HT-29 (cell line): ENCODE measurements around the gene GTF2A1L. TPM values are rescaled to one million over a fixed set of nuclear protein-coding genes. Genes with fewer than 3 reads are reported as not detected.
"Not testable (repeated sequence)": the region's sequence is repeated elsewhere in the genome, so short reads cannot be mapped to it uniquely, and the experiment has no call there.

ENCODE experiments used
- DNase-seq: peaks from one replicate; pipeline ENCODE4 v3.0.0-alpha.2; 2015; ENCODE audit warnings: low spot score
- total RNA-seq: library from RNA; depleted of rRNA; stranded (reverse); fragments of >200 nt; shearing (Covaris generic); gene quantifications from 2 replicates; pipeline ENCODE4 v1.2.3, GENCODE V29; 2014

The GTF2A1L gene
- total RNA-seq, 1 experiment from 2014 or later = not detected

DNA sequence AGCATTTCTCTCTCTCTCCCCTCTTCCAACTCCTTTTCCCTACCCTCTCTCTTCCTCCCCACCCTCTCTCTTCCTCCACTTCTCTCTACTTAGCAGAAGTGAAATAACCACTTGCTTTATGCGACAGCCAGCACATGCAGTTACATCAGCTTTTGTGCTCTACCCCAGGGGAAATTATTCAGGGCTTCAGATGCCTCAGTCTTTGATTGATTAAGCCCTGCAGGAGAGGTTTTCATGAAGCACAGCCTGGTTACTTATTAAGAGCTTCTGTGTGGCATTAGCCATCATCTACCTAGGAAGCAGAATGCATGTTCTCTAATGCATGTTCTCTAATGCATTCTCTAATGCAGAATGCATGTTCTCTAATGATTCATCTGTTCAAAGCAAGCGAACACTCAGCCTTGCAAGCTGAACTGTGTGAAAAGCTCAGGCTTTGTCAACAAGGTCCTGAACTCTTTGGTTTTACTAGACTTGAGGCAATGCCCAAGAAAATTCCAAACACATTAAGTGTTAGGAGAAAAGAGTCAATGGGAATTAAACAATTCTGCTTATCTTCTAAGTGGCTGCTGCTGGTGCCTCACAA lies 81.8 kb downstream of the GTF2A1L start:
- no peak for DNase-seq

DNA sequence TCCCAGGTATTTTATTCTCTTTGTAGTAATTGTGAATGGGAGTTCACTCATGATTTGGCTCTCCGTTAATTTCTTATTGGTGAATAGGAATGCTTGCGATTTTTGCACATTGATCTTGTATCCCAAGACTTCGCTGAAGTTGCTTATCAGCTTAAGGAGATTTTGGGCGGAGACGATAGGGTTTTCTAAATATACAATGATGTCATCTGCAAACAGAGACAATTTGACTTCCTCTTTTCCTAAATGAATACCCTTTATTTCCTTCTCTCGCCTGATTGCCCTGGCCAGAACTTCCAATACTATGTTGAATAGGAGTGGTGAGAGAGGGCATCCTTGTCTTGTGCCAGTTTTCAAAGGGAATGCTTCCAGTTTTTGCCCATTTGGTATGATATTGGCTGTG lies 86.0 kb downstream of the GTF2A1L start:
- not testable (repeated sequence) for DNase-seq

DNA sequence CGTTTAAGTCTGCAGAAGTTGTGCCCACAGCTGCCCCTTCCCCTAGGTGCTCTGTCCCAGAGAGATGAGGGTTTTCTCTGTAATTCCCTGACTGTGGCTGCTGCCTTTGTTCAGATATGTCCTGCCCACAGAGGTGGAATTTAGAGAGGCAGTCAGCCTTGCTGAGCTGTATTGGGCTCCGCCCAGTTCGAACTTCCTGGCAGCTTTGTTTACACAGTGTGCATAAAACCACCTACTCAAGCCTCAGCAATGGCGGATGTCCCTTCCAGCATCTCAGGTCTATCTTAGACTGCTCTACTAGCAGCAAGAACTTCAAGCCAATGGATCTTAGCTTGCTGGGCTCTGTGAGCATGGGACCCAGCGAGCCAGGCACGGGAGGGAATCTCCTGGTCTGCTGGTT lies 89.8 kb downstream of the GTF2A1L start:
- peak; percentile 65 for DNase-seq

DNA sequence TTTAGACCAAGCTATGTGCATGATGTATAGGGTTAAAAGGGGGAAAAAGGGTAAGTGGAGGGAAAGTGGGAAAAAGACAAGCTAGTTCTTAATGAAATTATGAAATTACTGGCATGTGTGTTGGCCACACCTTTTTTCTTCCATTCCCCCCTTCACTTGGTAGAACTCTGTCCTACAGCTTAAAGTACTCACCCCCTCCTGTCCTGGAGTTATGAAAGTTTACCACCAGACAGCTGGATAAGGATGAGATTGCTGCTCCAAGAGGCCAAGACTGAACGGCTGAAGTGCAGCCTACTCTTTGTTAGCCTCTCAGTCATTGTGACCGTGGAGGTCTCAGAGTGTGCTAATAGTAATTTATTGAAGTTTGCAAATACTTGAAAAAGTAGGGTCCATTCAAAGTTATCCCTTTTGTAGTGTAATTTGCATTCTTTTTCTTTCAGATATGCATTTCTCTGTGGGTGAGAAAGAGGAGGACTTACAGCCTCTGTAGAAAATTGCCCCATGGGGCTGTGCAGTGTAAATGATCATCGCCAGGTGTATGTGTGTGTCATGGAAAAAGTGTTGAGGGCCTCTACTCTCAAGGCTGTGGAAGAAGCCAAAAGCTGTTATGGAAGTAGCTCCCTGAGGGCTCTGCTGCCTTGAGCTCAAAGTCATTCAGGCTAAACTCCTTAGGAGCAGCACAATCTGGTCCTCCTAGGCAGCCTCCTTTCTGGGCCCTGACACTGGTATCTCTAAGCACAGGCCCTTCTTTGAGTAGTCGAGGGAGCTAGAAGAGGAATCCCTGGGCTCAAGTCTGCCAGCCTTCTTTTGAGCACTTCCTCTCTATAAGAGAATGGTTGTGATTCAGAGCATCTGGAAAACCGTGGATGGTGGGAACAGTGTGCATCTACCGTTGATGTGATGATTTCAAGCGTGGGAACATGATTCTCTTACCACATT lies 91.7 kb downstream of the GTF2A1L start:
- DNase-seq = no peak

DNA sequence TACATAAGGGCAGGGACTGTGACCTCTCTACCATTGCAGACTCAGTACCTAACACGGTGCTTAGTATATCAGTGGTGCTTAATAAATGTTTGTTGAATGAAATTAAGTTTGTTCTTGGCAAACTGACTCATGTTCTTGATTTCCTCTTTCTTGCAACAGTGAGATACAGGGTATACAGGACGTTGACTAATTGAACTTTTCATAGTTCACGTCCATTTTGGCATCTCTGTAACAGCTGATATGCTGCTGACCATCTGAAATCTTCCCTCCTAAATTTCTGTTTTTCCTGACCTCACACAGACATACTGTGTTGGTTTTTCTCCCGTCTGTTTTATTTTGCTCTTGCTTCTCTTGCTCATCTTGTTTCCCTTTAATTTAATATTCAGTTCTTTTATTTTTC lies 93.7 kb downstream of the GTF2A1L start:
- DNase-seq = no peak

DNA sequence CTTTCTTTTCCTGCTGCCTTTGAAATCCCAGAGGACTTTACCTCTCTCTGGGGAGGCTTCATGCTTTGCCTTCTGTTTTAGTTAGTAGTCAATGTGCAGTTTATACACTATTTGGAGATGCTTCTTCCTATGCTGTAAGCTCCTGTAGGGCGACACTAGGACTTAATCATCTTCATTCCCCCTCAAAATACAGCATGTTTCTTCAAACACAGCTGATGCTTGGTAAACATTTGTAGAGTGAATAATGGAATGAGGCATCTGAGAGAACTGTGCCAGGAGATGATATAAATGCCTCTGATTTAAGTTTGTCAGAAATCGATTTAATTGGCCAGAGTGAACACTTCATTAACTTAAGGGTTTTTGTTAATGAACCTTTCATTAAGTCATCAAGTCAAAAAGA lies 94.5 kb downstream of the GTF2A1L start:
- no peak for DNase-seq

DNA sequence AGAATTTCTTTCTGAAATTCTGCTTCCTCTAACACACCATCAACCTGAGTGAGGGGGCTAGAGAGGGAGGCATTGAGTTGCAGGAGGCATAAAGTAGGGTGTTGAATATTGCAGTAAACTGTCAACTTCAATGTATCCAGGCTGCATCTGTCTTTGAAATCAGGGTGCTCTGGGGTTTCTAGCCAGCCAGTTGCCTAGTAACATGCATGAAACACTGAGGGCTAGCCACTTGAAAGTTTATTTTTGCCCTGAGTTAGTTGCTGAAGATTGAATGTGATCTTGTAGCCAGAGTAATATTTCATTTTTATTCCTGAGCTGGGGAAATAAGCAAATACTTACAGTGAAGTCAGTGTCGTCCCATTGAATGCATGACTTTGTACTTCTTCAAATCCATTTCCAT lies 96.0 kb downstream of the GTF2A1L start:
- DNase-seq = no peak

DNA sequence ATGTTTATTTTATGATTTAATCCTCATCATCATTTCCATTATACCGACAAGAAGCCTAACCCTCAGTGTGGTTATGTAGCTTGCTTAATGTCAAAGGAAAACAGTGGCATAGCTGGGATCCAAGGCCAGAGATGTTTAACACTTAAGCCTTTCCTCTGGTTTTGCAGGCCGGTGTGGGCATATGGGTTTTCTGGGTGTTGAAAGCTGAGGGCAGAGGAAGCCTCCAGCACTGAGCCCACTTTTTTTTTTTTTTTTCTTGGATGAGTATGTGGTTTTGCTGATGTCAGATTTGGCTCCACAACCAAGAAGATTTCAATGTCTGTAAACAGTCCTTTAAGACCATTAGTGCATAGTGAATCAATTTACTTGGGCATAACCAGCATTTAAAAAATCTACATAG lies 96.6 kb downstream of the GTF2A1L start:
- DNase-seq = no peak

DNA sequence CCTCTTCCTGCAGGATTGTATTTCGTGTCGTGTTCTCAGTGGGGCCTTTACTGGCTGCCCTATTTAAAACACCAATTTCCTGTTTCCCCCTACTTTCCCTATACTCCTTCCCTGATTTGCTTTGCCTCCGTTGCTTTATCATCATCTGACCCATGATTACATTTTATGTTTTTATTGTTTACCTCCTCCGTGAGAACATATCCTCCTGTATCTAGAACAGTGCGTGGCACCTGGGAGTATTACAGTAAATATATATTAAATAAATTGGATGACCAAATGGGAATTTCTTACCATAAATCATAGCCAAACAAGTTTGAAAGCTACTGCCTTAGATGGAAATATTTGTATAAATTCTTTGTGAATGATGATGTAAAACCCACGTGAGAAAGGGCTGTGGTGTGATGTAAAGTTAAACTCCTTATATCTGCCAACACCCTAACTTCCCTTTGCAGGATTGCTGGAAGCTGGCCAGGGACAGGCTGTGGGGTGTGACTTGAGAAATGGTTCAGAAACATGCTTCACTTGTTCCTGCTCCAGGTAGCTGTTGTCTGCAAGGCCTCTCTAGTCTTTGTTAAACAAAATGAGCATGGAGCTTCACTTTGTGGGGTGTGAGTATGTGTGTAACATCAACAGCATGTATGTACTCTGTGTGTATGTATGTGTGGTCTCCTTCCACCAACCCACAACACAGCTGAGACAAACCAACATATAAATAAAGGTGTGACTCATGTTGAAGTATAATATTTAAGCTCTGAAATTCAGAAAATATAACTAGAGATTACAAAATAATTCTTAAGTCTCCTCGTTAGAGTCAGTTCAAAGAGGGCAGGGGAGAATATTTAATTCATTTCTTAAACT lies 97.6 kb downstream of the GTF2A1L start:
- no peak for DNase-seq

DNA sequence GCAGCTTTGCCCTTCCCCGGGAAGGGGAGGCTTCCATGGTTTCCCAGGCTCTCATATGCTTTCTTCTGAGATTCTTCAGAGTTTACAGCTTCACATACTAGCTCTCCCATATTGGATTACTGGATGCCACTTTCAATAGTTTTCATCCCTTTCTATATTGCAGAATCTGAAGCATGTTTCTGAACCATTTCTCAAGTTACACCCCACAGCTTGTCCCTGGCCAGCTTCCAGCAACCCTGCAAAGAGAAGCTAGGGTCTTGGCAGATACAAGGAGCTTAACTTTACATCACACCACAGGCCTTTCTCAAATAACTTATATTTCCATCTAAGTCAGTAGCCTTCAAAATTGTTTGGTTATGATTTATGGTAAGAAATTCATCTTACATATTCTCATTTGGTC lies 98.3 kb downstream of the GTF2A1L start:
- no peak for DNase-seq

DNA sequence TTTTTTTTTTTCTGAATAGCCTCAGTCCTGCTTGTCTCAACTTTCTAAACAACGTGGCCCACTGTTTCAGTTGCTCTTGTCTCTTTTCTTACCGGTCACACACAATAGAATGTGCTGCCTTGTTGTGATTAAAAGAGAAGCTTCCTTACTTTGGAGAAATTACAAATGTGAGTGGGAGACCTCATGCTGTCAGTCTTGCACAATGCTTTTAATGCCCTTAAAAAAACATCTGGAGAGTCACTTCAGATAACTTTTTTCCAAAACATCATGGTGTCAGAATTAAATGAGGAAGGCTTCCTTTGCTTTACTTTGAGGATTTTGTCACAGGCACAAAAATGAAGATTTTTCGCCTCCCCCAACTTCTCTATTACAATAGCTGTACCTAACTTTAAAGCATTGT lies 100.2 kb downstream of the GTF2A1L start:
- DNase-seq = no peak

DNA sequence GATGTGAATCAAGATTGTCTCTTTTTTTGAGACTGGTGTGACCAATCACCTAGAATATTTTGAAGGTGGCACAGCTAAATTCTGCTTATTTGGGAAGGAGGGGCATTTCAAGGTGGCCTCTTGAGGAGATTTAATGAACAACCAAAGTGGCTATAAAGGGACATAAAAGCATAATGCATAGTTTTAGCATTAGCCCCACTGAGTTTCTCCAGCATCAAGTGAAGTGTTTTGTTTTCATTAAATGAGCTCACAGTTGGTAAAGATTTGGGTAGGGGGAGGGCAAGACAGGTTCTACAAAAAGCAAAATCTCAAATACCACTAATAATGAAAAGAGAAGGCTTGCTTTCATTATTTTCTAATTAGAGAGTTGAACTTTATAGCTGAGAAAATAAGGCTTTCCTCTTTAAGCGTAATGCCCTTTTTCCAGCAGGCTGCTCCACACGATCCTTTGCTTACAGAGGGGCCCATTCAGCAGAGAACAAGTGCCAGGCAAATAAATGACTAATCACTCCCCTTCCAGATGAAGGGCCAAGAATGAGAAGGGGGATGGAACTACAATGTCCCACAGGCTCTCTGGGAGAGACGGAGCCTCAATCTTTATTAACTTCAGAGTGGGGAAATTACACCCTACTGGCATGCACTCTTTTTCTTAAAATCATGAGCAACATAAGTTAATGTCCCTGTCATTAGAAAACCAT lies 102.0 kb downstream of the GTF2A1L start:
- no peak for DNase-seq

DNA sequence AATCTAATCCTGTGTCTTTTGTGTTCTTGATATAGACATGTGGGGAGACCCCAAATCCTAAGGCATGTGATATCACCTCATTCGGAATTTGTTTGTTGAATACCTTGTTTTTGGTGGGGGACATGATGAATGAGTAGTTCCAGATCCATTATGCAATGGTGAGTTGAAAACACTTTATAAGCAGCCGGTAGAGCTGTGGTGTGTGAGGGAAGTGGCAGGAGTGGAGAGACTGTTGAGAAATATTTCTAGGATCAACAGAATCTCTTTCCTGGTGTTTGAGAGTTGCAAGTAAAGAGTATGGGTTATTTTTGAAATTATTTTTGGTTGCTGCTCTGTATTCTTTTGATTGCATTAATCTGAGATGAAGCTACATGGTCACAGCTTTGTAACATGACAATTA lies 103.5 kb downstream of the GTF2A1L start:
- DNase-seq = no peak

DNA sequence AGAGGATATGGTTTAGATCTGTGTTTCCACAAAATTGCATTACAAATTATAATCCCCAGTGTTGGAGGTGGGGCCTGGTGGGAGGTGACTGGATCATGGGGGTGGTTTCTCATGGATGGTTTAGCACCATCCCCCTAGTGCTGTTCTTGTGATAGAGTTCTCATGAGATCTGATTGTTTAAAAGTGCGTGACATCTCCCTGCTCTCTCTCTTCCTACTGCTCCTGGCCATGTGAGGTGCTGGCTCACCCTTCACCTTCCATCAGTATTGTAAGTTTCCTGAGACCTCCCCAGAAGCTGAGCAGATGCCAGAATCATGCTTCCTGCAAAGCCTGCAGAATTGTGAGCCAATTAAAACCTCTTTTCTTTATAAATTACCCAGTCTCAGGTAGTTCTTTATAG lies 104.7 kb downstream of the GTF2A1L start:
- no peak for DNase-seq

DNA sequence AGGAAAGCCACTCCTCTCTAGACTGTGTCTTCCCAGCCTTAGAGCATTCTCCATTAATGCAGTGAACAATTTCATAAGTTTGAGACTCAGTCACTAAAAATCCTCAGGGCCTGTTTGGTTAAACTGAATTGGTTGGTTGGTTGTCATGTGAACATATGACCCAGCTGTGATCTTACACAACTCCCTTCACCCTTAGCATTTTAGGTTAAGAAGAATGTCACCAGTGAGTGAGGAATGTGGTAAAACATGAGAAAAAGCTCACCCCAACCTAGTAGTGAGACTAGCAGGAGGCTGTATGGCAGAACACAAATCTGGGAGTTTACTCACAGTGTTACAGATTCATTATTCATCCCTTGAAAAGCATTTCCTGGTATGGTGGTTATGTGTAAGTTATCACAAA lies 105.5 kb downstream of the GTF2A1L start:
- no peak for DNase-seq

DNA sequence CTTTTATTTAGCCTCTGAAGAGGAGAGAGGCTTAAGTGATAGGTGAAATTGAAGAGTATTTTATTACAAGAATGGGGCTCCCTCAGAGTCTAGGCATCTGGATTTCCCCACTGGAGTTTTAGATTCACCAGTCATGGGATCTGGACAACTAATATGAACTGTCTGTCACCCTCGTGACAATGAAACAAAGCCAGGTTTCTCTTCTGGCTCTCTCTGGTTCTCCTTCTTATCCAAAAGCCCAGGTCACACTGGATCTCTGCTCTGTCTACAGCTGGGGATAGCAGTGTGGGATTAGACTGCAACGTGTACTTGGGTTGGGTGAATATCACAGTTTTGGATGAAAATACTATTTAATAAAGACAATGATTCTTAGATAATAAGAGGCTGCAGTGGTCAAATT lies 106.6 kb downstream of the GTF2A1L start:
- DNase-seq = no peak

DNA sequence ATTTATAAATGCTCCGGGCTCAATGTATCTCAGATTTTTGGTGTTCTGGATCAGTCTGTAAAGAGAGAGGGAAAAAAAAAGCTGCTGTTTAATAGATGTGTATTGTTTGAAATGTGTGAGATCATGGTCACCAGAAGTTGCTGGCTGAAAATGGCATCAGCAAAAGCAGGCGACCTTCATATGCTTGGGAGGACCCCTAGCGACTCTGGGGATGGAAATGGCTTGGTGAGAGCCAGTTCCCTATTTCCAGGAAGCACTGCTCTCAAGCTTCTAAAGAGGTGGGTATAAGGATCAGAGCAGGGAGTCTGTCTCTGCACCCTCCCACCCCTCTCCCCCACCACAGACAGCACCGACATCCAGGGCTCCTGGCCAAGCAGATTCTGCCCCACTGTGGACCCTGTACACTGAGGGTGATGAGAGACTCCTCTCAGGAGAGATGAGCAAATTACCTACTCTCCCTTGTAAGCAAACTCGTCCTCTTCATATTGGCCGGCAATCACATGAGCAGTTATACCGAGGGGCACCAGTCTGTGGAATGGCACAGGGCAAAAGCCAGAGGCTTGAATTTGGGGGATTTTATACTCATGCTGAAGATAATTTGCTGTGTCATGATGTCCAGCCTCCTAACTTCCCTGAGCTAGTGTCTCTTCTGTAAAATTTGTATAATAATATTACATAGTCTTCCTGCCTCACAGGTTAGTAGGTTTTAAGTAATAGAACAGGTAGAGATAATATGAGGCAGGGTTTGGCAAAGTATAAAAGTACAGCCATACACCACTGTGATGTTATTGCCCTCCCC lies 108.2 kb downstream of the GTF2A1L start:
- DNase-seq = peak; percentile 7

DNA sequence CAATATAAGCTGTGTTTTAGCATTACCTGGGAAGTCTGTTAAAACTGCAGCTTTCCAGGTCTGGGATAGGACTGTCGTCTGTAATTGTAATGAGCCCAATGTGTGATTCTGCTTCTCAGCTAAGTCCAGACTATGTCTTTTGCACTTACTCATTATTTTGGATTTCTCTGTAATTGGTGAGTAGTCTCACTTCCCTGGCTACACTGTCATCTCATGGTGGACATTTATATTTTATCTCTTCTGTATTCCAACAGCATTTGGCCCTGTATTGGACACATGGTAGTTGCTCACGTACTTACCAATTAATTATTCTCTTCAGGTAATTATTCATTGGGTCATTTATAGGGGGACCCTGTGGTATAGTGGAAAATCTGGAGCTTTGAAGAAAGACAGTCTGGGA lies 109.9 kb downstream of the GTF2A1L start:
- DNase-seq = no peak

DNA sequence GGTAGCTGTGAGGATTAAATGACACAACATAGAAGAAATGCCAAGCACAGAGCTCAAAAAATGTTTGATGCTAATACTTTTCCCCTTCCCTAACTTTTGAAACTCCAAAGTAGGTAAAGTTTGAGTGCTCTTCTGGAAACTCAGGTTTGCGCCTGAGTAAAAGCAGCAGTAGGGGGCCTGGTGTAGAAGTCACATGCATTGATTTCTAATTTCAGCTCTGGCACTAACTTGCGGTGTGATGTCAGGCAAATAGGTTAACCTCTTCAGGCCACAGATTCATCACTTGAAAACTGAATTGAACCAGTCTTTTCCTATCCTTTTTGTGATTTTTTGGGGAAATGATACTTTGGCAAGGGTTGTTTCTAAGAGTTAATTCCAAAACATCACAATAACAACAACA lies 110.6 kb downstream of the GTF2A1L start:
- no peak for DNase-seq

DNA sequence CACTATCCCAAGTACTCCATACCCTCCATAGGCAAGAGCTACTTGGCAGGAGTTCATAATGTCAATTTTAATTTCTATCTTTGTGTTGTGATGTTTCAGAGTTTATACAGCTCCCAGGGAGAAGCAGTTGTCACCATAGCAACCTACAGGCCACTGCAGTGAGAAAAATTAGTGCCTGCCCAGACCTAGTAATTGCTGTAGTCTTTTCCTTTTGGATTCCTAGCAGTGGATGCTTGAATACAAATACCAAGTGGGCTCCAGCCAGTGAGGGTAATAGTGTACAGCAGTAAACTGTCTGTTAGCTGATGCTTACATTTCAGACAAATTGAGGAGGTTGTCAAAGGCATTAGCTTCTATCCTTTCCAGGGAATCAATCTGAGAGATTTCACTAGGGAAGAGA lies 111.2 kb downstream of the GTF2A1L start:
- no peak for DNase-seq
